ENCODE results near the gene MCF2L2. TPM values are rescaled to one million over a fixed set of nuclear protein-coding genes. Genes with fewer than 3 reads are reported as not detected.

Gene MCF2L2
- total RNA-seq, 2 experiments from 2014 or later: 1.0 to 1.7 TPM

GRCh38 chr3:183197734-183198133 is 230.7 kb downstream of the MCF2L2 start:
- intact Hi-C loops (cut with micrococcal nuclease): no loop called here
- Mint-ChIP-seq H3K4me3 (no peak overlapping the region), H3K4me1 (ENCODE audit: low read depth) (peaks cover 16% of the 10 kb centered on the region), H3K27ac (no peak overlapping the region), H3K27me3 (ENCODE audit: low read depth) (no peaks in the 10 kb centered on the region), H3K36me3 (ENCODE audit: low read depth) (peaks cover 9% of the 10 kb centered on the region), H3K9me3 (peaks cover 9% of the 10 kb centered on the region)
- CTCF ChIA-PET: no interaction called here
- no peak for DNase-seq

DNA sequence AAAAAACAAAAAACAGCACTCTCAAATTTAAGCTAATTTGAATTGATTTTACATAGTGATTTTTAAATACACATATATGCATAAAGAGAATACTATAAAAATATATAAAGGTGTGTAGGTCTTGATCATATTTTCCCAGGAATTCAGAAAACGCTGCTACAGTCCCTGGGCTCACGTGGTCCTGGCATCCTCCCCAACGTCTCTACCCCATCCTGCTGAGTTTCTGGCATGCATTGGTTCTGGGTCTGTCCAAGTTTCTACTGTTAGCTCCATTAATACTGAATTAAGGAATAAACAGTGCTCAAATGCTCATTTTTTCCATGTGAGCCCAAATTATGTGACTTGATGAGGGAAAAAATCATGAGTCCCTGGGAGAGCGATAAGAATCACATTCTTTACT is 233.2 kb downstream of the MCF2L2 start:
- Mint-ChIP-seq H3K4me1 (ENCODE audit: low read depth) (peaks cover 8% of the 10 kb centered on the region), H3K27me3 (ENCODE audit: low read depth) (no peaks in the 10 kb centered on the region), H3K4me3 (no peak overlapping the region), H3K36me3 (ENCODE audit: low read depth) (no peaks in the 10 kb centered on the region), H3K9me3 (no peaks in the 10 kb centered on the region), H3K27ac (no peak overlapping the region)
- CTCF ChIA-PET: interaction anchor here (3.3 kb wide), 1 partner anchor 10 kb away, joined by 21 read pairs; no protein-coding TSS in a partner anchor
- intact Hi-C loops (cut with micrococcal nuclease): no loop called here
- no peak for DNase-seq

- H3K4me1 Mint-ChIP-seq (ENCODE audit: low read depth): peaks cover 9% of the 10 kb centered on the region
- H3K4me3 Mint-ChIP-seq: no peak overlapping the region
- H3K36me3 Mint-ChIP-seq (ENCODE audit: low read depth): no peaks in the 10 kb centered on the region
- no peaks in the 10 kb centered on the region for H3K27me3 Mint-ChIP-seq (ENCODE audit: low read depth)
- intact Hi-C loops (cut with micrococcal nuclease): no loop called here
- no peak overlapping the region for H3K27ac Mint-ChIP-seq
- no peaks in the 10 kb centered on the region for H3K9me3 Mint-ChIP-seq
- no peak for DNase-seq
- CTCF ChIA-PET: interaction anchor here (0.9 to 3.3 kb wide), 4 partner anchors 9 to 188 kb away, joined by 3 to 21 read pairs (median 6); no protein-coding TSS in a partner anchor
Measured at GRCh38 chr3:183193762-183194689, 234.4 kb downstream of the MCF2L2 start.

DNA sequence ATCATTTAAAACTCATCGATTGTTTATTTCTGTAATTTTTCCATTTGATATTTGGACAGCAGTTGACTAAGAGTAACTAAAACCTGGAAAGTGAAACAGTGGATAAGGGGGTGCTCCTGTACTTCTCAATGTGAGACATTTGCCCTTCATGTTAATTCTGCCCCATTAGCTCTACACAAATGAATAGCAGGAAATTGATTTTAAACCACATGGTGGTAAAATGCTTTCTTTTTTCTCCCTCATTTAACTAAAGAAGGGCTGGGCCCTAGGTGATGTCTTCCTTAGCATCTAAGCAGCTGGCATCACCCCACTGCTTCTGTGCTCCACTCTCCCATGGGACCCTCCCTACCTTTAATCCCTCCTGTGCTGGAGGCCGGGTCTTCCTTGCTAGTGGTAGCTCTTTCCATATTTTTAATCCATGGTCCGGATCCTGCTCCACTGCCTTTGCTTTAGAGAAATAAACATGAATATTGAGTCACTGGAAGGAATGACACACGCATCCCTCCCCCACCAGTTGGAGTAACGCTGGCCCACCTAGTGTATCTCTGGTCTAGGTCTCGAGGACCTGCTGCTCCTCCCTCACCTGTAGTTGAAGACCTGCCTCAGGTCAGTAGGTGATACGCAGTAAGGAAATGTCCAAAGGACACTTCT is 235.6 kb downstream of the MCF2L2 start:
- no peak for DNase-seq
- intact Hi-C loops (cut with micrococcal nuclease): no loop called here
- Mint-ChIP-seq H3K4me1 (ENCODE audit: low read depth) (peaks cover 12% of the 10 kb centered on the region), H3K9me3 (no peaks in the 10 kb centered on the region), H3K27me3 (ENCODE audit: low read depth) (no peaks in the 10 kb centered on the region), H3K4me3 (no peak overlapping the region), H3K36me3 (ENCODE audit: low read depth) (no peaks in the 10 kb centered on the region), H3K27ac (no peak overlapping the region)
- CTCF ChIA-PET: interaction anchor here (3.3 kb wide), 1 partner anchor 8 kb away, joined by 21 read pairs; no protein-coding TSS in a partner anchor

DNA sequence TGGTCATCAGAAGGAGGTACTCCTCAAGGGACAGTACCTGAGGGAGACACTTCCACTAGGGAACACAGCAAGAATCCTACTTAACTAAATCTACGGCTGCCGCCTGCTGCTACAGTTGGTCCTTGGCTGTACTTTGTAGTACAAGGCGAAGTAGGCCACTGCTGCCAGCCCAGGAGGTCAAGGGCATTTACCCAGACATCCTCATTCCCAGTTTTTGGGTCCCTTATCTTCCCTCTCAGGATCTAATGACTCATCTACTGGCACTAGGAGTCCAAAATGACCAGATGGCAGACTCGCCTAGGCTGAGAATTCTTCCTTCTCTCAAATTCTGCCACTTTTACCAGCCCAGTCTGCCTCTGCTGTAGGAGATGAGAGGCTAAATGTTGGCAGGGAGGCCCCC is 238.8 kb downstream of the MCF2L2 start:
- Mint-ChIP-seq H3K4me1 (ENCODE audit: low read depth) (peaks cover 27% of the 10 kb centered on the region), H3K36me3 (ENCODE audit: low read depth) (no peaks in the 10 kb centered on the region), H3K9me3 (no peaks in the 10 kb centered on the region), H3K27me3 (ENCODE audit: low read depth) (no peaks in the 10 kb centered on the region), H3K4me3 (no peak overlapping the region), H3K27ac (no peak overlapping the region)
- CTCF ChIA-PET: no interaction called here
- no peak for DNase-seq
- intact Hi-C loops (cut with micrococcal nuclease): no loop called here

GRCh38 chr3:183188895-183189462 is 239.4 kb downstream of the MCF2L2 start:
- Mint-ChIP-seq H3K27me3 (ENCODE audit: low read depth) (no peaks in the 10 kb centered on the region), H3K36me3 (ENCODE audit: low read depth) (no peaks in the 10 kb centered on the region), H3K4me1 (ENCODE audit: low read depth) (peaks cover 27% of the 10 kb centered on the region), H3K9me3 (no peaks in the 10 kb centered on the region), H3K27ac (no peak overlapping the region), H3K4me3 (no peak overlapping the region)
- CTCF ChIA-PET: interaction anchor here (0.6 to 8.8 kb wide), 5 partner anchors 24 to 194 kb away, joined by 3 to 318 read pairs (median 3); partner anchors contain the start of gene B3GNT5
- peak; percentile 47 for DNase-seq
- intact Hi-C loops (cut with micrococcal nuclease): no loop called here

GRCh38 chr3:183185696-183186095 is 242.7 kb downstream of the MCF2L2 start:
- intact Hi-C loops (cut with micrococcal nuclease): loop anchor here (1.0 to 2.0 kb wide), 3 partner anchors 81 to 699 kb away; partner anchors contain the start of gene PARL

GRCh38 chr3:183182732-183183610 is 245.4 kb downstream of the MCF2L2 start:
- H3K4me3 Mint-ChIP-seq: no peak overlapping the region
- H3K4me1 Mint-ChIP-seq (ENCODE audit: low read depth): peaks cover 26% of the 10 kb centered on the region
- H3K27ac Mint-ChIP-seq: no peak overlapping the region
- H3K27me3 Mint-ChIP-seq (ENCODE audit: low read depth): peaks cover 15% of the 10 kb centered on the region
- no peaks in the 10 kb centered on the region for H3K36me3 Mint-ChIP-seq (ENCODE audit: low read depth)
- intact Hi-C loops (cut with micrococcal nuclease): no loop called here
- CTCF ChIA-PET: interaction anchor here (0.6 to 8.8 kb wide), 9 partner anchors 12 to 677 kb away, joined by 3 to 318 read pairs (median 4); no protein-coding TSS in a partner anchor
- no peak for DNase-seq
- H3K9me3 Mint-ChIP-seq: no peaks in the 10 kb centered on the region

More at GRCh38 chr3:183185696-183186095, 242.7 kb downstream of the MCF2L2 start:
- no peak for DNase-seq
- Mint-ChIP-seq H3K4me3 (no peak overlapping the region), H3K4me1 (ENCODE audit: low read depth) (peaks cover 18% of the 10 kb centered on the region), H3K36me3 (ENCODE audit: low read depth) (no peaks in the 10 kb centered on the region), H3K9me3 (no peaks in the 10 kb centered on the region), H3K27me3 (ENCODE audit: low read depth) (no peaks in the 10 kb centered on the region), H3K27ac (peak overlapping the region; percentile 68)
- CTCF ChIA-PET: interaction anchor here (0.6 to 8.8 kb wide), 31 partner anchors 8 to 736 kb away, joined by 3 to 318 read pairs (median 5); partner anchors contain the start of gene LAMP3

DNA sequence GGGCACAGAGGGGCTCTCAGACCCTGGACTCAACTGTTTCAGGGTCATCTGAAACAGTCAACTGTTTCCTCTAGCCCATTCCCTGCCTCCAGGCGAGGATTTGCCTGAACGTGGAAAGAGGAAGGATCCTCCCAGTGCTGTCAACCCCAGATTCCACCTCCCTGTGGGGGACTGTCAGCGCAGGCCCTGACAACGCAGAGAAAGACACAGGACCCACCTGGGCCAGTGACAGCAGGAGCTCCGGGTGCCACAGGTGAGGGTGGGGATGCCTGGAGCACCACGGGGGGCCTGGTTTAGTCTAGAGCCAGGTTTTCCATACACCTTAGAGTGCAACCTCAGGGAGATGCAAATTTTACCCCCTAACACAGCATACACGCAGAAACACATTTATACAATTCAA is 246.3 kb downstream of the MCF2L2 start:
- CTCF ChIA-PET: interaction anchor here (6.9 to 8.8 kb wide), 2 partner anchors 58 to 201 kb away, joined by 86 to 318 read pairs; no protein-coding TSS in a partner anchor
- H3K36me3 Mint-ChIP-seq (ENCODE audit: low read depth): no peaks in the 10 kb centered on the region
- intact Hi-C loops (cut with micrococcal nuclease): no loop called here

DNA sequence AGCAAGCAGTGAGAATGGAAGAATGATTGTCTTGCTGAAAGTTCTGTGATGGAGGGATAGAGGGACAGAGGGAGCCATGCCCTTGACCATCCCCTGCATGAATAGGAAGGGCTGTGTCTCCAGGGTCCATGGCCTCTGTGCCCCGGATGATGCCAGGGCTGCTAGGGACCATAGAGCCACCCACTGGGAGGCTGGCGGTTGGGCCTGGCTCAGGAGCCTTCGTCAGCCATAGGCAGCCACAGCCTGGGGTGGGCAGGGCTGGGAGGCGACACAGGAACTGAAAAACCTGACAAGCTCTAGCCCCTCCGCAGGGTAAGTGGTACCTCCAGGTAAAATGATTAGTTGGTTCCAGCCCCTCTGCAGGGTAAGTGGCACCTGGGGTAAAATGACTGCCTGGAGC is 246.8 kb downstream of the MCF2L2 start:
- H3K27me3 Mint-ChIP-seq (ENCODE audit: low read depth): peaks cover 17% of the 10 kb centered on the region
- intact Hi-C loops (cut with micrococcal nuclease): no loop called here
- peaks cover 23% of the 10 kb centered on the region for H3K4me1 Mint-ChIP-seq (ENCODE audit: low read depth)
- CTCF ChIA-PET: interaction anchor here (6.9 to 8.8 kb wide), 2 partner anchors 57 to 202 kb away, joined by 86 to 318 read pairs; no protein-coding TSS in a partner anchor
- no peak overlapping the region for H3K4me3 Mint-ChIP-seq
- no peaks in the 10 kb centered on the region for H3K36me3 Mint-ChIP-seq (ENCODE audit: low read depth)
- DNase-seq: no peak
- no peaks in the 10 kb centered on the region for H3K9me3 Mint-ChIP-seq
- no peak overlapping the region for H3K27ac Mint-ChIP-seq

More for the DNA sequence above, 246.3 kb downstream of the MCF2L2 start:
- DNase-seq: no peak
- Mint-ChIP-seq H3K4me3 (no peak overlapping the region), H3K27ac (no peak overlapping the region), H3K9me3 (no peaks in the 10 kb centered on the region), H3K4me1 (ENCODE audit: low read depth) (peaks cover 23% of the 10 kb centered on the region), H3K27me3 (ENCODE audit: low read depth) (peaks cover 15% of the 10 kb centered on the region)

- CTCF ChIA-PET: interaction anchor here (6.9 to 8.8 kb wide), 2 partner anchors 57 to 202 kb away, joined by 86 to 318 read pairs; no protein-coding TSS in a partner anchor
- Mint-ChIP-seq H3K27ac (no peak overlapping the region), H3K36me3 (ENCODE audit: low read depth) (no peaks in the 10 kb centered on the region), H3K27me3 (ENCODE audit: low read depth) (peaks cover 22% of the 10 kb centered on the region), H3K9me3 (no peaks in the 10 kb centered on the region), H3K4me3 (no peak overlapping the region), H3K4me1 (ENCODE audit: low read depth) (peaks cover 20% of the 10 kb centered on the region)
- intact Hi-C loops (cut with micrococcal nuclease): no loop called here
- no peak for DNase-seq
Measured at GRCh38 chr3:183180784-183181295, 247.6 kb downstream of the MCF2L2 start.

Measured in activated naive CD4-positive, alpha-beta T cell treated with anti-CD3 and anti-CD28 coated beads for 36 hours (primary cell).